Adrenal gland (tissue), 12 donors: ENCODE measurements around the gene DRG2. TPM values are rescaled to one million over a fixed set of nuclear protein-coding genes. Genes with fewer than 3 reads are reported as not detected.

Experiments
- DNase-seq, 7 donors: peaks; one replicate each; pipeline ENCODE4 v3.0.0-alpha.2; 2019 to 2020
- H3K27ac ChIP-seq, 5 donors: fragments of 200-600 bp; sonication (generic) in 4 of 5; 1 replicate in 3 of 5; 2 replicates in 2 of 5; pipeline versions ENCODE4 v1.5.1 to v1.8.0; 2016 to 2020; ENCODE audit warnings: mild to moderate bottlenecking in 1 of 5
- H3K27me3 ChIP-seq: fragments of 200-600 bp; 2 replicates; pipeline ENCODE4 v1.8.0; 2021
- H3K36me3 ChIP-seq, 2 donors: fragments of 200-600 bp; replicated peaks in 1 of 2; 1 replicate in 1 of 2; 2 replicates in 1 of 2; pipeline versions ENCODE4 v1.5.1 to v1.8.0; 2018 to 2022
- H3K4me1 ChIP-seq, 2 donors: fragments of 200-600 bp; replicated peaks in 1 of 2; 1 replicate in 1 of 2; 2 replicates in 1 of 2; pipeline versions ENCODE4 v1.5.1 to v1.8.0; 2018 to 2021
- H3K4me3 ChIP-seq, 4 donors: fragments of 200-600 bp; sonication (generic) in 3 of 4; one replicate each; pipeline ENCODE4 v1.5.1; 2016 to 2018
- H3K9me3 ChIP-seq, 3 donors: fragments of 200-600 bp; sonication (generic) in 1 of 3; replicated peaks in 1 of 3; 1 replicate in 2 of 3; 2 replicates in 1 of 3; pipeline versions ENCODE4 v1.5.1 to v1.8.0; 2016 to 2021
- CTCF ChIP-seq, 6 experiments: fragments of 450-650 bp in 4 of 6; fragments of 200-600 bp in 2 of 6; sonication (generic) in 1 of 6; IDR thresholded peaks; 1 replicate in 5 of 6; 2 replicates in 1 of 6; pipeline versions ENCODE4 v1.5.1 to v1.8.0; 2016 to 2021; ENCODE audit warnings: antibody characterized with exemption in 6 of 6, mild to moderate bottlenecking in 2 of 6, moderate library complexity in 1 of 6
- POLR2A ChIP-seq, 2 donors: fragments of 450-650 bp; IDR thresholded peaks; one replicate each; pipeline ENCODE4 v1.6.1; 2017; ENCODE audit warnings: antibody characterized with exemption in 2 of 2, mild to moderate bottlenecking in 2 of 2, moderate library complexity in 1 of 2
- WGBS, 4 donors: extraction: QIAGEN DNeasy Blood & Tissue Kit in 2 of 4; methylation state at CpG; one replicate each; pipeline versions ENCODE4 v1.1.5 to v1.1.7; 2013 to 2017; 5-methylcytosine and 5-hydroxymethylcytosine counted together
- intact Hi-C, 2 donors: fragments of 100-400 bp; cut with DNase I; formaldehyde crosslinking; loops; one replicate each; pipeline versions ENCODE4 v1.14.1 to v1.15.0; 2022 to 2023
- polyA plus RNA-seq, 3 donors: library from polyadenylated mRNA; stranded (reverse); fragments of 200-250 nt in 2 of 3; fragments of 350-450 nt in 1 of 3; fragmentation: Illumina TruSeq in 1 of 3; extraction: RNeasy Lipid Tissue Mini Kit (QIAGEN cat#74804) in 1 of 3; gene quantifications; one replicate each; pipeline ENCODE4 v1.2.3, GENCODE V29; 2013 to 2014
- total RNA-seq, 9 donors: library from RNA; depleted of rRNA in 4 of 9; stranded (reverse); fragments of >200 nt in 4 of 9; fragments of 120-200 nt in 1 of 9; fragmentation: NEBNext Ultra II Directional in 1 of 9; extraction: Animal tissue kit (Norgen Biotek cat#: 25700) in 1 of 9; gene quantifications; one replicate each; pipeline versions ENCODE4 v1.1.0 to v1.2.4, GENCODE V29; 2013 to 2023
- donor health status: healthy with polysubstance abuse.
- donor health status: Bipolar disorder and iron deficiency.
- donor health status: DM: yes; HTN: yes; CAD: no.
- donor health status: DM: no; HTN: no; CAD: no.
- donor health status: DM: no; HTN: no; CAD: no.
- donor health status: DM: yes; HTN: yes; CAD: no.

The DRG2 gene
- total and polyA plus RNA-seq, 12 donors: 17.1 to 97.1 (median 43.5) TPM

GRCh38 chr17:18136357-18136756, 48.6 kb downstream of the DRG2 start:
- H3K4me3 ChIP-seq: no peak overlapping the region
- TF ChIP-seq POLR2A (IDR thresholded peaks at IDR 0.05) (no peak), CTCF (IDR thresholded peaks at IDR 0.05) (no peak)
- no peaks in the 10 kb centered on the region for H3K9me3 ChIP-seq
- H3K4me1 ChIP-seq: no peaks in the 10 kb centered on the region
- H3K27ac ChIP-seq: no peak overlapping the region
- no peak for DNase-seq
- H3K27me3 ChIP-seq: no peaks in the 10 kb centered on the region
- intact Hi-C loops: no loop called here
- H3K36me3 ChIP-seq: no peaks in the 10 kb centered on the region
- WGBS, 4 donors: 71 to 87% (median 80%) methylated on average over 8 to 19 of the region's 19 CpGs

GRCh38 chr17:18138065-18138749, 50.5 kb downstream of the DRG2 start:
- Histone ChIP-seq H3K27me3 (no peaks in the 10 kb centered on the region), H3K4me3 (no peak overlapping the region), H3K36me3 (no peaks in the 10 kb centered on the region), H3K9me3 (no peaks in the 10 kb centered on the region), H3K4me1 (no peaks in the 10 kb centered on the region), H3K27ac (no peak overlapping the region)
- no peak for TF ChIP-seq POLR2A (IDR thresholded peaks at IDR 0.05)
- TF ChIP-seq CTCF (IDR thresholded peaks at IDR 0.05): no peak
- intact Hi-C loops: no loop called here
- no peak for DNase-seq
- 65 to 87% (median 82%) methylated on average over 4 to 8 of the region's 8 CpGs for WGBS, 4 donors

- no peak overlapping the region for H3K27ac ChIP-seq
- no peak for DNase-seq
- WGBS, 4 donors: 73 to 89% (median 80%) methylated on average over 2 of the region's 2 CpGs
- intact Hi-C loops: no loop called here
- H3K4me3 ChIP-seq: no peak overlapping the region
- H3K36me3 ChIP-seq: no peaks in the 10 kb centered on the region
- no peaks in the 10 kb centered on the region for H3K27me3 ChIP-seq
- TF ChIP-seq POLR2A (IDR thresholded peaks at IDR 0.05) (no peak), CTCF (IDR thresholded peaks at IDR 0.05) (no peak)
- H3K9me3 ChIP-seq: no peaks in the 10 kb centered on the region
- H3K4me1 ChIP-seq: no peaks in the 10 kb centered on the region
These were observed 51.3 kb downstream of the DRG2 start for GRCh38 chr17:18139092-18139491.

GRCh38 chr17:18139498-18139897, 51.8 kb downstream of the DRG2 start:
- Histone ChIP-seq H3K27me3 (no peaks in the 10 kb centered on the region), H3K9me3 (no peaks in the 10 kb centered on the region), H3K4me1 (no peaks in the 10 kb centered on the region), H3K36me3 (no peaks in the 10 kb centered on the region), H3K4me3 (no peak overlapping the region), H3K27ac (no peak overlapping the region)
- WGBS, 4 donors: 76 to 95% (median 85%) methylated on average over 4 to 14 of the region's 14 CpGs
- DNase-seq: no peak
- TF ChIP-seq CTCF (IDR thresholded peaks at IDR 0.05) (no peak), POLR2A (IDR thresholded peaks at IDR 0.05) (no peak)
- intact Hi-C loops: no loop called here
